Measurements from ENCODE around the gene RABGAP1L. TPM values are rescaled to one million over a fixed set of nuclear protein-coding genes. Genes with fewer than 3 reads are reported as not detected.
"Not testable (repeated sequence)": the region's sequence is repeated elsewhere in the genome, so short reads cannot be mapped to it uniquely, and the experiment has no call there.

The RABGAP1L gene
- total RNA-seq, 1 experiment from 2014 or later = 20.2 TPM

DNA sequence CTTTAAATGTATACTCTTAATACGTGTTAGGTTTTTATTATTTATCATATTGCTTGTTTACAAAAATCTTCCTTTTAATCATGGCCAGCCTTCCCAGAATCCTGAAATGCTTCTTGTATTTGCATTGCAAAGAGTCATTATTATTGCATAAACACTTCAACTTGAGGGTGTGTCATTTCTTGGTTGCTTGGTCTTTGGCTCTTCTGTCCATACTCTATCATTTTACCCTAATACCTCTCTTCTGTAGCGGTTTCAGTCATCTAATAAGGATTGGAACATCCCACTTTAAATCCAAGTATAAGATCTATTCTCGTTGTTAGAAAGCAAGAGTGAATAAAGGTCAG lies 639.8 kb downstream of the RABGAP1L start:
- DNase-seq (ENCODE audit: low spot score) = no peak

DNA sequence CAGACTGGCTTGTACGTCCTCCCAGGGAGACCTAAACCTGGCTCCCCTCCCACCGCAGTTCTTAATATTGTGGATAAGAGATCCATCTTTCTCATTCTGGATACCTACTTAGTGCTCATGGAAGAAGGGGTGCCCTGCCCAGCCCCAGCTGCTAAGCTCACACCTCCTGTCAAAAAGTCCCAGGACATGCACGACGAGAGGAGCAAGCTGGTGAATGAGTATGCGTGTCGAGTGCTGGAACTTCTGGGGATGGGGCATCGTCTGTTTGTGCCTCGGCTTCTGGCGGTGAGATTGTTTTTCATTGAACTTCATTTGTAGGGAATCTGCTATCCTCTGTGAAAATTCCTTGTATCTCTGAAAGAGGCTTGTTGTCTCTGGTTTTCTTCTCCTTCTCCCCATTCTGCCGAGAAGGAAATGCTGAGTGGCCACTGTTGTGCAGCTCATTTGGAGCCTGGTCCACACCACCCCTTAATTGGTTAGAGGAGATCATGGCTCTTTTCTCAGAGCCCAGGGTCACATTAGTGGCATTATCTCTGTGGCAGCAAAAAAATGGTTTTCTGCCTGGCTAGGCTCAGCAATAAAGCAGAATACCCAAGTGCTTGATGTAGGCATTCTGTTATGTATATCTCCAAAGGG lies 641.0 kb downstream of the RABGAP1L start:
- no peak for DNase-seq (ENCODE audit: low spot score)

DNA sequence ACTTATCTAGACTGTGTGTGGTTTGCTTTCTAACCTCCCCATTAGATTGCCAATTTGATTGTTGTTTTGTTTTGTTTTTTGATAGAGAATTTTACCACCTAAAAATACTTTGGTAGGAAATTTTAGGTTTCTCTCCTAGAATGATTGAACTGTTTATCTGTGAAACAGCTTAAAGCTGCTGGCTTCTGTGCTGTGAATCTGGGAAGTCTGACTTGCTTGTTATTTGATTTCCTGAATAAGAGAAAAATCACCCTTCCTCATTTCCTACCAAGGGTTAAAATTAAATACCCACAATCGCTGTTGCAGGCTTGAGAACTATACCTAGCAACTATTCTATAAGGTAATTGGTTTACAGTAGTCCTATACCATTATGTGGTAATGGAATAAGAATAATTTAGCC lies 641.6 kb downstream of the RABGAP1L start:
- DNase-seq (ENCODE audit: low spot score) = no peak

GRCh38 chr1:174809755-174810280 lies 650.5 kb downstream of the RABGAP1L start:
- DNase-seq (ENCODE audit: low spot score) = no peak

DNA sequence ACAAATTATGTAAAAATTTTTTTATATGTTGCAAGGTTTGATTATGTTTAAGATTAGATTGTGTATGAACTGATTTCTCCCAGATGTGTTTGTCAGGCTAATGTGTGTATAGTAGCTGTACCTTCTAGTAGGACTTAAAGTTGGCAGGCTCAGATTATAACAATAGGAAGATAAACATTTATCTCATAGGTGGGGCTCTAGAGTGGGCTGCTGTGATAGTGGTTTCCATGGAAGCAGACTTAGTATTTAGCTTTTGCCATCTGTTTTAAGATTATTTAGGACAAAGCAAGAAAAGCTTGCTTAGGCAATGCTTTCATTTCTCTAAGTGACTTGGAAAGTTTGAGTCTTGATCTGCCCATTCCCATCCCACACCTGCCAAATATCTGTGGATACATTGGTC lies 652.7 kb downstream of the RABGAP1L start:
- no peak for DNase-seq (ENCODE audit: low spot score)

DNA sequence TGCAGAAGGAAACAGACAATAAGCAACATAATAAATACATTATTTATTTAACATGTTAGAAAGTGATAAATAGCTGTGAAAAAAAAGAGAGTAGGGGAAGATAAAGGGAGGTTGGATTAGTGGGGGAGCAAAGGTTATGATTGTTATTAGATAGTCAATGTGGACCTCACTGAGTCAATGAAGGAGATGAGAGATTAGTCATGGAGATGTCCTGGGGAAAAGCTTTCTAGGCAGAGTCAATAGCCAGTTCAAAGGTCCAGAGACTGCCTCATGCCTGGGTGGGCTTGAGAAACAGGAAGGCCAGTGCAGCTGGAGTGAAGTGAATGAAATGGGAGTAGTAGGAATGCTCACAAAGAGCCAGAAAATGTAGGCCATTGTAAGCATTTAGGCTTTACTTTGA lies 653.3 kb downstream of the RABGAP1L start:
- DNase-seq (ENCODE audit: low spot score) = peak; percentile 19

DNA sequence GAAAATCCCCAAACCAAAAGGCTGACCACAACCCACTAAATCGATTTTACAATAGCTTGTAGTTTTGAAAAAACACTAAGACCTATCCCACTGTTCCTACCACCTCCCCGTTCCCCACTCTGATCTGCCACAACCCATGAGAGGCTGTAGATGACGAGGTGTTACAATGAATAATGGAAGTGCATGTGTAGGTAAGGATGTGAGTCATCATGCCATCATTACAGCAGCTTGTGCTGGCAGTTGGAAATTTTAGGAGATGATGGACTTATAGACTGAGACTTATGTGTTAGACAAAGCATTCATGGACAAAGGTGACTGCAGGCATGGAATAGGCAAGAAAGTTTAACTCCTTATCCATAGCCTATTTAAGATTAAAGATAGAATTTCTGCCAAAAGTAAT lies 655.7 kb downstream of the RABGAP1L start:
- DNase-seq (ENCODE audit: low spot score) = peak; percentile 10

- DNase-seq (ENCODE audit: low spot score) = no peak
Observed at GRCh38 chr1:174815474-174815908, 656.2 kb downstream of the RABGAP1L start.

DNA sequence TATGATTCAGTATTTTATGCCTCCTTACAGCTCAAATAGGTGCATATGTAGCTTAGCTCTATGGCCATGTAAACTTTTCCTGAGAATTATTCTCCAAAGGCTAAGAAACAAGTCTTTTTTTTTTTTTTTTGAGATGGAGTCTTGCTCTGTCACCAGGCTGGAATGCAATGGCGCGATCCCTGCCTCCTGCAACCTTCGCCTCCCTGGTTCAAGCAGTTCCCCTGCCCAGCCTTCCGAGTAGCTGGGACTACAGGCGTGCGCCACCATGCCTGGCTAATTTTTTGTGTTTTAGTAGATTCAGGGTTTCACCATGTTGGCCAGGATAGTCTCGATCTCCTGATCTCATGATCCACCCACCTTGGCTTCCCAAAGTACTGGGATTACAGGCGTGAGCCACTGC lies 657.3 kb downstream of the RABGAP1L start:
- DNase-seq (ENCODE audit: low spot score) = not testable (repeated sequence)

GRCh38 chr1:174818014-174818616 lies 658.8 kb downstream of the RABGAP1L start:
- no peak for DNase-seq (ENCODE audit: low spot score)

GRCh38 chr1:174818951-174819350 lies 659.6 kb downstream of the RABGAP1L start:
- no peak for DNase-seq (ENCODE audit: low spot score)

- no peak for DNase-seq (ENCODE audit: low spot score)
Observed at GRCh38 chr1:174819596-174819995, 660.3 kb downstream of the RABGAP1L start.

DNA sequence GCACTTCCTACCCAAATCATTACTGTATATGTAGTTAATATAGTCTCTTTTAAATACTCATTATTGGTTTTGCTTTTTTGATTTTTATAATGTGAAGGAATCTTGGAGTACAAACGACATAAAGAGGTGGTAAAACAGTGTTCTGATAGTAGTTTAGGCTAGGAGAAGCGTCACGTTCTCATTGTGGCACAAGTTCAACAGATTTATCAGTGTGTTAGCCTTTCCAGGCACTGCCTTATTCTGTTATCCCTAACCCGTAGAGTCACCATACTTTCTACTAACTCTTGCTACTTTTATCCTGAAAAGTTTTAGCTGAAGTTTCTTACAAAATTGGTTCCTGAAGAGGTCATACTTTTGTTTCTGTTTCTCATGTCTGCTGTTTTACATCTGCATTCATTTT lies 665.8 kb downstream of the RABGAP1L start:
- no peak for DNase-seq (ENCODE audit: low spot score)

GRCh38 chr1:174825806-174826205 lies 666.5 kb downstream of the RABGAP1L start:
- DNase-seq (ENCODE audit: low spot score) = no peak

DNA sequence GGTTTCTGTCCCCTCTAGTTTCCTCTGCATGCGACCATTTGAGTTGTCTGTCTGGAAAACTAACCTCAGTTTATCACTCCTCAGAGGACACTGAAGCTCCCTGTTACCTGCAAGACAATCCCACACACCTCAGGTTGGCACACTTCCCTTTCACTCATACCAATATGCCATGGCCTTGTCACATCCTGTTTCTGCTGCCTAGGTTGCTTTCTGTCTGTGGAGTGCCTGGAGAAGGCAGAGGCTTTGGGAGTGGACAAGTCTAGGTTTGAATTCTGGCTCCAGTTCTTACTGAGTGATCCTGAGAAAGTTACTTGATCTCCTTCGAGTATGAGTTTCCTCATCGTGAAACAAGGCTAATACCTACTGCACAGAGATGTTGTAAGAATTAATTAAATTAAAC lies 668.9 kb downstream of the RABGAP1L start:
- DNase-seq (ENCODE audit: low spot score) = no peak

- DNase-seq (ENCODE audit: low spot score) = no peak
Observed at GRCh38 chr1:174829990-174830389, 670.7 kb downstream of the RABGAP1L start.

- DNase-seq (ENCODE audit: low spot score) = no peak
Observed at GRCh38 chr1:174836543-174836942, 677.2 kb downstream of the RABGAP1L start.

GRCh38 chr1:174837386-174837785 lies 678.1 kb downstream of the RABGAP1L start:
- no peak for DNase-seq (ENCODE audit: low spot score)

DNA sequence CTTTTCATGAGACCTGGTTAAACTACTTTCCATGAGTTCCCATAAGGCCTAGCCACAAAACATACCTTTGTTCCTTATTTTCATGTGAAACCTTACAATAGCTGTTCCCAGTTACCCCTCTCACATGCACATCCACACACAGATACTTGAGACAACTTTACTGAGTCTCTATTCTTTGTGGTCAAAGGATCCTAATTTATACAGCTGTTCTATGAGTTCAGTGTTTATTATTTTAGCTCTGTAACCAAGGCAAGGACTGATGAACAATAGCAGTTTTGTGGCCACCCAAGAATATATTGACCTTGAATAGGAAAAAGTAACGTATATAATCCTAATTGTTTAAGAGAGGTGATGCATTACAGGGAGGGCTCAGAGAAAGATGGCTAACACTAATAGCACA lies 679.9 kb downstream of the RABGAP1L start:
- DNase-seq (ENCODE audit: low spot score) = no peak

GRCh38 chr1:174841747-174842146 lies 682.4 kb downstream of the RABGAP1L start:
- no peak for DNase-seq (ENCODE audit: low spot score)

- peak; percentile 63 for DNase-seq (ENCODE audit: low spot score)
Observed at GRCh38 chr1:174848593-174849560, 689.6 kb downstream of the RABGAP1L start.

DNA sequence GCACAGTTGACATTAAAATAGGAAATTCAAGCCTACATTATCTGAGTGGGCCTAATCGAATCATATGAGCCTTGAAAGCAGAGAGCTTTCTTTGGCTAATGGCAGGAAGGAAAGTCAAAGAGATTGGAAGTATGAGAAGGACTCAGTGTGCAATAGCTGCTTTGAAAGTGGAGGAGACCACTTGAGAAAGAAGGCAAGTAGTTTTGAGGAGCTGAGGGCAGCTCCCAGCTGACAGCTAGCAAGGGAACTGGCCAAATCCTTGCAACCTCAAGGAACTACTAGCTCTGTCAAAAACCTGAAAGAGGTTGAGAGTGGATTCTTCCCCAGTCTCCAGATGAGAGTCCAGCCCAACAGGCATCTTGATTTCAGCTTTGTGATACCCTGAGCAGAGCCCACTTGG lies 691.4 kb downstream of the RABGAP1L start:
- DNase-seq (ENCODE audit: low spot score) = no peak
